NCI-H2196 treated with DMSO at 0.1 percent for 48 hours (cell line): ENCODE data around the gene PPM1E.
A peak's percentile ranks its signal among the peaks of the same experiment; 100 is the strongest.
"Not testable (repeated sequence)": the region's sequence is repeated elsewhere in the genome, so short reads cannot be mapped to it uniquely, and the experiment has no call there.

Experiments
- DNase-seq: peaks from one replicate; lab custom pipeline; 2025; ENCODE audit not compliant: unreplicated experiment; lab: John Stamatoyannopoulos, UW

PPM1E gene

DNA sequence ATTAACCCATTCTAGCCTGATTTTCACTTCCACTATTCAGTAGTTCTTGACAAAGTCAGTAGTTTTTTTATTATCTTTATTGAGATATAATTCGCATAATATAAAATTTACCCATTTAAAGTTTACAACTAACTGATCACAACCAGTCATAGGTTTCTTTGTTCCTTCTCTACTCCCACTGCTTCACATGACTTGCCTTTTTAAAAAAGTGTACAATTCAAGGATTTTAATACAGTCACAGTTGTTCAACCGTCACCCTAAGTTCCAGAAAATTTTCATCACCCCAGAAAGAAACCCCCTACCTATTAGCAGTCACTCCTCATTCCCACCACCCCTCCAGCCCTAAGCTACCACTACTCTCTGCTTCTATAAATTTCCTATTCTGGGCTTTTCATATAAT, 188.5 kb downstream of the PPM1E start:
- no peak for DNase-seq

DNA sequence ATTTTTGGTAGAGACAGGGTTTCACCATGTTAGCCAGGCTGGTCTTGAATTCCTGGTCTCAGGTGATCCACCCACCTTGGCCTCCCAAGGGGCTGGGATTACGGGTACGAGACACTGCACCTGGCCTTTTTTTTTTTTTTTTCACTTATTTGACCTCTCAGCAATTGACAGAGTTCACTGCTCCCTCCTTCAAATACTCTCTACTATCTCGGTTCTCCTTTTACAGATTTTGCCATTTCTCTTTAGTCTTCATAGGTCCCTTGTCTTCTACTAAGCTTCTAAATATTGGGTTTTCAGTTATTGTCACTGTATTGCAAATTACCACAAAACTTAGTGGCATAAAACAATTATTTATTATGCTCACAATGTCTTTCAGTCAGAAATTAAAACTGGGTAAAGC, 191.8 kb downstream of the PPM1E start:
- no peak for DNase-seq

DNA sequence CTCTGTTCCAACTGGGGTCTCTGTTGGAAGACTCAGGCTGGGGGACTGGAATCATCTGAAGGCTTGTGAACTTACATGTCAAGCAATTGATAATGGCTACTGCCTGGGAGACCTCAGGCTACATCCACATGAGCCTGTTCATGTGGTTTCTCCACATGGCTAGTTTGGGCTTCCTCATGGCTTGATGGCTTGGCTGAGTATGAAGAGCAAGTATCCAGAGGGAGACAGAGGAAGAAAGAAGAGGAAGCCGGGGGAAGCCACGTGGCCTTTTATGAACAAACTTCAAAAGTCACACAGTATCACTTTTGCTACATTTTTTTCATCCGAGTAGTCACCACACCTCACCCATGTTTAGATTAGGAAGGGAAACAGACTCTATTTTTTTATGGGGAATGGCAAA, 192.2 kb downstream of the PPM1E start:
- no peak for DNase-seq

DNA sequence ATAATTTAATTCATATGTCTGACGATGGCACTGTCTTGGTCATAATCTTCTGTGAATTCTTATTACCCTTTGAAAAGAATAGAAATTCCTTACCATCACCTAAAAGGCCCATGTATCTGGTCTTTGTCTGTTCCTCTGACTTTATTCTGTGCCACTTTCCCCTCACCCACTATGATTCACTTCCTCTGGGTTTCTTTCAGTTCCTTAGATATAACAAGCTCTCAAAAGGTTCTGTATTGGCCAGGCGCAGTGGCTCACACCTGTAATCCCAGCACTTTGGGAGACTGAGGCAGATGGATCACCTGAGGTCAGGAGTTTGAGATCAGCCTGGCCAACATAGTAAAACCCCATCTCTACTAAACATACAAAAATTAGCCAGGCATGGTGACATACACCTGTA, 198.7 kb downstream of the PPM1E start:
- DNase-seq: not testable (repeated sequence)

DNA sequence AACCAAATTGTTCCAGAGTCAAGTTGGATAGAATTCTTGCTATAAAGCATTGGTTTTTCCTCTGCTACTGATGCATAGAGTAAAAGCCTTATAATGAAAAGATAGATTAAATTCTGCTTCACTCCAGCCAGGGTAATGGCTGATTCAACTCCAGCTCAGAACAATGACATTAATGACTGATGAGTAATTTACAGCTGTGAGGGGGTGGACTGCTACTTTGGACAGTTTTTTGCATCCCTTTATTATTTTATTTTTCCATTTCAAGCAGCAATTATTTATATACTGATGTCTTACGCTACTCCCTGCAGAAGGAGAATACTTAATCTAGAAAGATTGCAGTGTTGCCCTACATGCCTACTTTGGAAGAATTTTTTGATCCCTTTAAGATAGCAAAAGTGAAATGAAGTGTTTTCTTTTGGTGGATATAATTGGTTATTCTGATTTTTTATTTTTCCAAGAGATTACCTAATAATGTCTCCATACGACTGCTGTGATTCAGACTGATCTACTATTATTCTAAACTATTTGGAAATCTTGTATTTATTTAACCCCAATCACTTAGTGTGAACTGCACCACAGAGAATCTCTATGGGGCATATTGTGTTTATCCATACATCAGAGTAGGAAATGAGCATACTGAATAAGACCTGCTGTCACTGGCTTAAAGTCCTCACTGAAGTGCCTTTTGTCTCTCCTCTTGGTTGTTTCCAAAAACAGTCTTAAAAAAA, 201.5 kb downstream of the PPM1E start:
- DNase-seq: no peak

DNA sequence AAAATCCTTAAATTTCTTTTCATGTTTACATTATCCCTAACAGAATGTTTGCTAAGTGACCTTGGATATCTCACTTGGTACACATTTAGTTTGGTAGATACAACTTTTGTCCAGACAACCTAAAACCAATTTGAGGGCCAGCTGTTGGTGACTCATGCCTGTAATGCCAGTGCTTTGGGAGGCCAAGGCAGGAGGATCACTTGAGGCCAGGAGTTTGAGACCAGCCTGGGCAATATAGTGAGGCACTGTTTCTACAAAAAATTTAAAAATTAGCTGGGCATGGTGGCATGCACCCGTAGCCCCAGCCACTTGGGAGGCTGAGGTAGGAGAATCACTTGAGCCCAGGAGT, 202.0 kb downstream of the PPM1E start:
- not testable (repeated sequence) for DNase-seq

DNA sequence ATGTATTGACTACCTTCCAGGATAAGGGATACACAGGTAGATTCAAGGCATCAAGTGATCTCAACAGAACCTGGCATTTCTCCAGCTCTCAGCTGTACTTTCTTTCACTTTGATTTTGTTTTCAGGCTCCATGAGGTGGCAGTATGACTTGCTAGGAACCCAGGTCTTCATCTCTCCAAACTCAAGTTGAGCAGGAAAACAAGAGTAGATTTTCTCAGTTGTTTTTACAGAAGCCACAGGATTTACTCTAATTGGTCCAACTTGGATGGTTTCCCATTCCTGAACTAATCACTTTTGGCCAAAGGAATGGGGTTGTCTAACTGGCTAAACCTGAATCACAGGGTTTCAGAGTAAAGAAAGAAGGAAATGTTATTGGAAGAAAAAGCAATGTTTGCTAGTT, 204.4 kb downstream of the PPM1E start:
- peak; percentile 43 for DNase-seq

DNA sequence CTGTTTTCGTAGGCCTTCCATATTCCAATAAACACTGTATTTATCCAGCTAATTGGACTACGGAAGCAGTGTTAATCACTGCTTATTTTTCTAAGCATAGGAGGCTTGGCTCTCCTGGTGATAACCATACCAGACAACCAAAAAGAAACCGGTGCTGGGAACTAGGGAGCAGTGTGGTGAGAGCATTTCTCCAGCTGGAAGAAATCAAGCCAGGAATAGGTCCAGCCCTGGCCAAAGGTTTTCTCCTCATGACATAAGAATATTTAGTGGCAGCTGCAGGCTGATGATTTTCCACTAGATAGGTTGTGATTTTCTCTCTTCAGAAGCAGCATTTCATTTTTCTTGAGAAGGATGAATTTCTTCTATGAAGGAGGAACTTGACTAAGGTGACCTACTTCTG, 209.6 kb downstream of the PPM1E start:
- no peak for DNase-seq

DNA sequence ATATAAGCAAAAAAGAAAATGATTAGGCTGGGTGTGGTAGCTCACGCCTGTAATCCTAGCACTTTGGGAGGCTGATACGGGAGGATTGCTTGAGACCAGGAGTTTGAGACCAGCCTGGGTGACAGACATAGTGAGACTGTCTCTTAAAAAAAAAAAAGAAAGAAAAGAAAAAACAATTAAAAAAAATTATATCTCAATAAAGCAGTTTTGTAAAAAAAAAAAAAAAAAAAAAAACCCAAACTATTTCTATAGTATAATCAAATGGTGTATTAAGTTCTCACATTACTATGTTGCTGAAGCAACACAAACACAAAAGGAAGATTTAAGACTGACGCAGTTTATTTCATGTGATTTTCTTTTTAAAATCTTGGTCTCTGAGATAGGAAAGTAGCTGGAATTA, 210.6 kb downstream of the PPM1E start:
- no peak for DNase-seq

DNA sequence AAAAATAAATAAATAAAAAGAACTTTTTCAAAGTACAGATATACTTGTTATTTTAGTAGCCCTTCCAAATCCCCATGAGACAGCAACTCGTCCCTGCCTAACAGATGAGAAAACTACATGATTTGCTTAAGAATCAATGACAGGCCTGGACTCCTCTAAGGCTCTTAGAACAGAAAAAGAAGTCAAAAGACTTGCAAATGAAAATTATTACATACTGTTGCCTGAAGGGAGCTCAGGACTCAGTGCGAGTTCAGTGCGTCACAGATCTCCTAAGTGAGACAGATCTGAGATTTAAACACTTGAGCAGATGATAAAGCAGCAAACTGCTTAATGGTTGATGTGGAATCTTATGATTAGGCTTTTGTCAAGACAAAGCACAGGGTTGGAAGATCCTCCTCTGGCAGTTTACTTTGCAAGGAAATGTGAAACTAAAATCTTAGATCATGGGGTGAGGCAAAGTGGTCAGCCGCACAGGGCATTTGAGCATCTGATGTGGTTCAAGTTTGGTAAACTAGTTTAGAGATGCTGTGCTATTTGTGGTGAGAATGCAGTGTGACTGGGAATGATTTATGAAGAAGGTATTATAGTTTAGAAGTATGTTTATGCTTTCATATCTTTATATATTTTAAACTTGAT, 212.9 kb downstream of the PPM1E start:
- DNase-seq: no peak

DNA sequence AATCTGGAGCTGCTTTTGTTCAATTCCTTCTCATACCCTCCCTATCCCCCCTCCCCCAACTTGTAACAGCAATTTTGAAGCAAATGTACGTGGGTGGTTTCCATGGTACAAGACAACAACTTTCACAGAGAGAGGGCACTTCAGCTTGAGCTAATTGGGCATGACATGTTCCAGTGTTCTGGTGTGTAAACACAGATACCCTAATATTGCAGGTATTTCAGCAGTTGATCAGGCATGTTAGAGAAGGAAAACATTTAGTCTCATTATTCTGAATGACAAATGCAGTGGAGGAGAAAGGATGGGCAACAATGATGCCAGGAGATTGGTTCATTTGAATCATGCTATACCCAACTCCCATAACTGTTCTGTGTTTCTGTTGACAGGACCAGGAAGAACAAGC, 213.5 kb downstream of the PPM1E start:
- DNase-seq: no peak

DNA sequence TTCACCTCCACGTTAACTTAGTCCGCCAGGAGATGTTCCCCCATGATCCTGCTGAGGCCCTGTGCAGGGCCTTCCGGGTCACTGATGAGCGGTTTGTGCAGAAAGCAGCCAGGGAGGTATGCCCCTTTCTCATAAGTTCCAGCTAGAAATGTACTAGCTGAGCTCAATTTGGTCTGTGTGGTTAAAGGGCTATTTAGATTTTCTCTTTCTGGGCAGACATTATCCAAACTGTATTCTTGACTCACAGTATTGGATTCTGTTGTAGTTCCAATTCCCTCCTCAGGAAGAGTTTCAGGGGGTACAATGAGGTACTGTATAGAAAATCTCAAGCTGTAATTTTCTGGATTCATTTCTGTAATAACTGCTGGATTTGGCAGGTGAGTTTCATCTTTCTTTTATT, 214.0 kb downstream of the PPM1E start:
- no peak for DNase-seq

DNA sequence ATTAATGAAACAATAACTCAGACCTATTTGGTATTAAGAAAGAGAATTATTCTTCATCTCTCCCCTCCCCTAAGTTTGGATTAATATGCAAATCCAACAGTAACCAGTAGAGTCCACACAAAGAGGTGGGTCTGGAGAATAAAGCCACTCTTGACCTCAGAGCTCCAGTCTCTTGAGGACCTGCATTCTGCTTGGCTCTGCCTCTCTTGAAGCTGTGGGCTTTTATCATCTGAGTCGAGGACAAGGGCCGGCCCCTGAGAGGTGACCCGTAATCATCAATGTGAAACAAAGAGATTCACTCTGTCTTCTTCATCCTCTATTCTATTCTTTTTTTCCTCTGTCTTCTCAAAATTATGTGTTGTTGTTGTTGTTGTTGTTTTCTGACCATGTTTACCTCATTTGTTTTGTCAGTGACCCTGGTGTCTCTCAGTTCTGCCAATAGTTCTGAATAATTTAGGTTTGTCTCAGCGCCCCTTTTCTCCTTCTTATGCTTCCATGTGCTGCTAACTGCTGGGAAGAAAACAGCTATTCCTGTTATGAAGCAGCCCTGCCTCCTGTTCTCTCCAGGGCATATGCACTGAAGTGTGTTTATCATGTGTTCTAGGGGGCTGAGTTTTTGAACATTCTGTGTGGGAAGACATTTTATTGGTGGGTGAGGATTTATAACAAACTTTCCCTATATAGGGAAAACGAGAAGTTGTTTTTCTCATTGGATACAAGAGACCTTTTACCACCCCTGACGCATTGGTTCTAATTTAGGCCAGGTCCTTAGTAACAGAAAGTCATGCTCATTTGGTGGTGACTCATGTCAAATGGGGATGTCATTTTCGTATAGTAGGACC, 215.2 kb downstream of the PPM1E start:
- no peak for DNase-seq

DNA sequence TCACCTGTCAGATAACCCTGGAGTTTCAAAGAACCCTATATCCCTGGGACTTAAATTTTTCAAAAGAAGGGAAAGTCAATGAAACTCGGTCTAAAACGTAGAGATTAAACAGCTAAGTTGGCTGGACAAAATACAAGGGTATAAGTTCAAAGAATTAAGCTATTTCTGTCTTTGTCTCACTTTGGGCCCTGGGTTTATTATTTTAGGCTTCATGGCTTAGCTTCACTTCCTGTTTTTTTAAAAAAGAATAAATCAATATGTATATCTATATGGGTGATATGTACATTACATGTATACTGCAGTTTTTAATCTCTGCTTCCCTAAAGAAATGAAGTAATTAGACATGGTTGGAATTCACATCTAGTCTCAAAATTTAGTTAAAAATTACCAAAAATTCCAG, 218.7 kb downstream of the PPM1E start:
- DNase-seq: no peak

DNA sequence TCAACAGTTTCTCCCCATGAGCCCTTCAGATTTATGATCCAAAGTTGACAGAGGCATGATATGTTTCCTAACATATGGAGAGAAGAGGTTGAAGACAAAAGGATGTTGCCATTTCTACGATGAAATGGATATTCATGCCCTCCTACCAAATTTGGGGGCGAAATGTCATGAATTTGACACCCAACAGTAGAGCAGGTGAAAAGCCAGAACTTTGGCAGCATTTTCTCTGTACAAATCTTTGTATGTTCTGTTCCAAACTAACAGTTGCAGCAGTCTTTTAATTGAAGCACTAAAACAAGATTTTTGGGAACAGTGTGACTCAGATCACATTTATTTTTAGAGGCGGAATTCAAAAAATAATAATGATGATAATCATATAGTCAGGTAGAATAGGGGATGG, 220.9 kb downstream of the PPM1E start:
- no peak for DNase-seq

DNA sequence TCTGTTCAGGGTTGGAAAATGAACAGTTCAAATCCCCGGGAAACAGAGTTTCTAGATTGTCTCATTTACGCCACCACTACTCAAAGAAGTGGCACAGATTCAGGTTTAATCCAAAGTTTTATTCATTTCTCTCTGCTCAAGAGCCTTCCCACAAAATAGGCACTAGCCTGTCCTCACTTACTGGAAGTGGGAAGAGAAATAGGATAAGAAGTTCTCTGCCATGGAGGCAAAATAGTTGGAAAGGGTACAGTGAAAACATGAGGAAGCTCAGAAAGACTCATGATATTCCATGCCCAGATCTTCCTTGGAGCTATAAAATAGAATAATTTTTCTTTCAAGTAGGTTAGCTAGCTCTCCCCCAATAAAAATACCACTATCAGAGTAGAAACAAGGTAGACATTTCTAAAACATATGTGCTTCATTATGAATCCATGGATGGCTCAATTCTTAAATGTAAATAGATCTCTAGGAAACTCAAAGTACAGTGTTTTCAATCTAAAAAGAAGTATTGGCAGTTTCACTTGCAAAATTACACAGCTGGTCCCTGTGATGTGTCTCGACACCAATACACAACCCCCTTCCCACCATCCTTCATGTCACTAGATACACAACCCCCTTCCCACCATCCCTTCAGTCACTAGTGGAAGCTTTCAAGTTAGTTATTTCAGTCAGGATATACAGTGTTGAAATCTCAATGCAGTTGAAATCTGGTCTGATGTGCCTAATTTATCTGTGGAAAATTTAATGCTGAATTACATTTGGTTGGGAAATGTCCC, 225.2 kb downstream of the PPM1E start:
- DNase-seq: no peak

DNA sequence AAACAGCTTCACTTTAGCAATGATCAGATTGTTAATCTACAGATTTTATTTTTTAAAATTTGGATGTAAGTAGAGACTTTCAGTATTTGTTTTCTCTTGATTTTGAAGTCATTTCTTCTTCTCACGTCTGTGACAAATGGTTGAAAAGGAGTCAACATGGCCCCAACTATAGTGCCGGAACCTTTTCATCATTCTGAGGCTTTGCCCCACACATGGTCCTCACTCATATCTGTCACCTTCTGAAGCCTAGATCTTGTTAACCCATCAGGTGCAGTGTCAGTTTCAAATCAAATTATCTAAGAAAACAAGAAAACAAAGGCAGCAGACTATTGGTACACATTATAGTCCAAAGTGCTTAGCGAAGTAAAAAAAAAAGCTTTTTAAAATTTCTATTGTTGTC, 227.0 kb downstream of the PPM1E start:
- no peak for DNase-seq

DNA sequence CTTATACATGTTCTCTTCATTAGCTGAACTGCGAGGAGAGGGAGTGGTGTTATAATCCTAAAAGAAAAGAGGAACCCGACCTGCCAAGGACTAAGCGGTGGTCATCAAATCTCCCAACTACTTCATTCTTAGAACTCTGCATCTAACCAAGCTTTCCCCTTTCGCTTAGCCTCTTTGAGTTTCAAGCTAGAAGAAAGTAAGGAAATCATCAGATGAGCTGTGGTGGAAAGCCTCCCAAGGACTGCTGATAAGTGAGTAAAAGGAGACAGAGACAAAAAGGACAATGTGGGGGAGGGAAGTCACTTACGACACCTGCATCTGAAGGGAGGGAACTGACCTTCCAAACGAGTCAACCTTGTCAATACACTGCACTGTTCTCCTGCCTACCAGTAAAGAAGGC, 229.7 kb downstream of the PPM1E start:
- no peak for DNase-seq

DNA sequence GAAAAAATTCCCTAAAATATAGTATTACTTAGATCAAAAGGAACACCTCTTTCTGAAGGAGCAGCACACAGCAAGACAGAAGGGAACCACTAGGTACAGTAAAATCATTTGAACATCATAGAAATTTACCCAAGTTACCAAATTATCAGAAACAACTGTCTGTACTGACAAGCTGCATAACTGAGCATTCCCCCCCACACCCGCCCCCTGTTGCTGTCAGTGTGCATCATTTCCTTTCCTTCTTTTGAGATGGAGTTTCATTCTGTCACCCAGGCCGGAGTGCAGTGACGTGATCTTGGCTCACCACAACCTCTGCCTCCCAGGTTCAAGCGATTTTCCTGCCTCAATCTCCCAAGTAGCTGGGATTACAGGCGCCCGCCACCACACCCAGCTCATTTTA, 230.3 kb downstream of the PPM1E start:
- DNase-seq: no peak

DNA sequence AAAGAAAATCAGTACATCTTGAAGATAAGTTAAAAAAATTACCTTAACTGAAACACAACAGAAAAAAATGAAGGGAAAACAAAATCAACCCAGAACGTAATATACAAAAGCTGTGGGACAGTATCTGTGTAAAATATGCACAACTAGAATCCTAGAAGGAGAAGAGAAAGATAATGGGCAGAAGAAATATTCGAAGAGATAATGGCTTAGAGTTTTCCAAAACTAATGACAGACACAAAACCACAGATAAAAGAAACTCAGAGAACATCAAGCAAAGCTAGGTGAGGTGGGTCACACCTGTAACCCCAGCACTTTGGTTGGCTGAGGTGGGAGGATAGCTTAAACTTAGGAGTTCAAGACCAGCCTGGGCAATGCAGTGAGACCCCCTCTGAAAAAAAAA, 234.0 kb downstream of the PPM1E start:
- no peak for DNase-seq

DNA sequence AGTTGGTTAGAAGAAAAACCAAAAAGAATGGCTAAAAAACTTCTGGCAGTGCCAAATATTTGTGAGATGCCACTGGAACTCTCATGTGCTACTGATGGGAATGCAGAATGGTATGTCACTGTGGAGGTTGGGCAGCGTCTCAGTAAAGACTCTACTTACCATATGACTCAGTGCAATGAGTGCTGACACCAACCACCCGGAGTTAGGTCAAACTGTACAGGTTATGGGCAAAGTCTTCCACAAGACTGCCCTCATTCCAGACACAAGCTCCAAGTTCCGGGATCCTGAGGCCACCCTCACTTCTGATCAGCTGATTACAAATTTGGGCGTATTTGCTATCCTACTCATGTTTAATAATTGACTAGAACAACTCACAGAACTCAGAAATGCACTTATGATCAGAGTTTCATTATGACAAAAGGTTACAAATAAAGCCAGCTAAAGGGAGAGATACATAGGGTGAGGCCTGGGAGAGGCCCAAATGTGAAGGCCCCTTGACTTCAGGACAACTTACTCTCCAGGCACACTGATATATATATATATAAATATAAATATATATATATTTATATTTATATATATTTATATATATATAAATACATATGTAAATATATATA, 236.2 kb downstream of the PPM1E start:
- no peak for DNase-seq
